ENCODE results near the gene CLIC1.

DNA sequence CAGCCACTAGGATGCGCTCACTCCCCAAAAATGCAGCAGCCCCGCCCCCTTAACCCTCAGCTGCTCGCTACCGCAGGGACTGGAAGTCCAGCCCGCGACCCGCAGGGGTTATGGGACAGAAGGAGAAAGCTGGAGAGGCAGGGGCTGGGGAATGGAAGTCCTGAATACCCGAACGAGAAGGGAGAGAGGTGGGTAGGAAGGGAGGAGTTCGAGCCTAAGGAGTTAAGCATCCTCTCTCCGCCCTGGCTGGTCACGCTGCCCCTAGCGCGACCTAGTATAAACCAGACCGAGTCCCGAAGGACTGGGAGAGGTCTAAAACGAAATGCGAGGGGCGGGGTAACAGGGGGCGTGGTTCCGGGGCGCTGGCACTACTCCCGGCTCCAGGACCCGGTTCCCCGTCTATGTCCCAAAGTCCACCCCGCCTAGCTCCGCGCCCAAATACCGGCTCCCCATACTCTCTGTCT is 6.8 kb downstream of the CLIC1 start:
- TF ChIP-seq ZNF274 (IDR thresholded peaks at IDR 0.05; ENCODE audit: low read depth, low read length) (no peak), POLR2AphosphoS5 (IDR thresholded peaks at IDR 0.05; ENCODE audit: low read depth, low read length) (peak; percentile 73; the same call in 1 of the 2 replicates), POLR2A (IDR thresholded peaks at IDR 0.05; ENCODE audit: borderline replicate concordance, extremely low read depth, insufficient read depth, insufficient read length) (no peak), SP1 (IDR thresholded peaks at IDR 0.05; ENCODE audit: low read depth) (no peak), JUND (IDR thresholded peaks at IDR 0.05) (no peak), CEBPB (IDR thresholded peaks at IDR 0.05; ENCODE audit: low read depth) (no peak), RAD21 (IDR thresholded peaks at IDR 0.05; ENCODE audit: low read depth) (no peak), SIN3A (IDR thresholded peaks at IDR 0.05; ENCODE audit: low read depth) (no peak)
- TF ChIP-seq, protein P1, sequence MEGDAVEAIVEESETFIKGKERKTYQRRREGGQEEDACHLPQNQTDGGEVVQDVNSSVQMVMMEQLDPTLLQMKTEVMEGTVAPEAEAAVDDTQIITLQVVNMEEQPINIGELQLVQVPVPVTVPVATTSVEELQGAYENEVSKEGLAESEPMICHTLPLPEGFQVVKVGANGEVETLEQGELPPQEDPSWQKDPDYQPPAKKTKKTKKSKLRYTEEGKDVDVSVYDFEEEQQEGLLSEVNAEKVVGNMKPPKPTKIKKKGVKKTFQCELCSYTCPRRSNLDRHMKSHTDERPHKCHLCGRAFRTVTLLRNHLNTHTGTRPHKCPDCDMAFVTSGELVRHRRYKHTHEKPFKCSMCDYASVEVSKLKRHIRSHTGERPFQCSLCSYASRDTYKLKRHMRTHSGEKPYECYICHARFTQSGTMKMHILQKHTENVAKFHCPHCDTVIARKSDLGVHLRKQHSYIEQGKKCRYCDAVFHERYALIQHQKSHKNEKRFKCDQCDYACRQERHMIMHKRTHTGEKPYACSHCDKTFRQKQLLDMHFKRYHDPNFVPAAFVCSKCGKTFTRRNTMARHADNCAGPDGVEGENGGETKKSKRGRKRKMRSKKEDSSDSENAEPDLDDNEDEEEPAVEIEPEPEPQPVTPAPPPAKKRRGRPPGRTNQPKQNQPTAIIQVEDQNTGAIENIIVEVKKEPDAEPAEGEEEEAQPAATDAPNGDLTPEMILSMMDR (IDR thresholded peaks at IDR 0.05 in 2 of 3, conservative IDR thresholded peaks at IDR 0.05 in 1 of 3; ENCODE audit: borderline replicate concordance in 1 of 3, insufficient read depth in 1 of 3, low read depth in 2 of 3, low read length in 2 of 3) = peak in 2 of 3 experiments; percentile 50 to 64; a peak in 1 of 6 replicates
- TF ChIP-seq, protein P2, sequence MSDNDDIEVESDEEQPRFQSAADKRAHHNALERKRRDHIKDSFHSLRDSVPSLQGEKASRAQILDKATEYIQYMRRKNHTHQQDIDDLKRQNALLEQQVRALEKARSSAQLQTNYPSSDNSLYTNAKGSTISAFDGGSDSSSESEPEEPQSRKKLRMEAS (IDR thresholded peaks at IDR 0.05) = no peak

All from HCT116 (cell line).